Measurements from ENCODE around the gene FAM222B. TPM values are rescaled to one million over a fixed set of nuclear protein-coding genes. Genes with fewer than 3 reads are reported as not detected.

Gene FAM222B
- total RNA-seq, 1 experiment from 2014 or later = 11.9 TPM

DNA sequence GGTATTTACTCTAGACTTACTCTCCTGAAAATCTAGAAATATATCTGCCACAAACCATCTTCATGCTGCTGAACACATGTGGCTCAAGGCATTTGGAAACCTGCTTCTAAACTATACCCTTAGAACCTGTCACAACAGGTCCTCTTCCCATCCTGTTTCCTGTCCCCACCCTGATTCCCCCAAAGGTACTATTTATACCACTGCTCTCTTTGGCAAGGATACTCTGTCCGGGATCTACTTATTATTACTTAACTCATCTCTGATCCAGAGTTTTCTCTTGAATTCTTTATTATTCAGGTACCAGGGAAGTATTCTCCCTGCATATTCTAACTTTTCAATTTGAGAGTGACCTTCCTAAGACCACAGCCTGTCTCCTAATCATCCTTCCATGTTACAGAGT, 65.4 kb downstream of the FAM222B start:
- DNase-seq (ENCODE audit: low read depth) = no peak

DNA sequence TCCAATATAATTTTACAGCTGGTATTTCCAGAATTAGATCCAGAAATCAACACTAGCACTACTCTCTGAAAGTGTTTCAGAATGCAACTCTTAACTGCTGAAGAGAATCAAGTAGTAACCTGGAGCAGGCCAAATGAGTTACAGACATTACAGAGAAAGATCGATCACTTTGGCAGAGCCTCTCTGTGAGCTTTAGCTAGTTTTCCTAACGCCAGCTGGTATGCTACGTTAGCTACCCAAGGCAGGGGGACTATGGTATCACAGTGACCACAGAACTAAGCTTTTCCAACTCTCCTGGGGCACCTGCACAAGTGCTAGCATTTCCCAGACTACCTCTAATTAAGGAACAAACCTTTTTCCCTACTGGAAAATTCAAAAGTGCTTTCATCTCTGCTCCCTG, 68.4 kb downstream of the FAM222B start:
- no peak for DNase-seq (ENCODE audit: low read depth)

DNA sequence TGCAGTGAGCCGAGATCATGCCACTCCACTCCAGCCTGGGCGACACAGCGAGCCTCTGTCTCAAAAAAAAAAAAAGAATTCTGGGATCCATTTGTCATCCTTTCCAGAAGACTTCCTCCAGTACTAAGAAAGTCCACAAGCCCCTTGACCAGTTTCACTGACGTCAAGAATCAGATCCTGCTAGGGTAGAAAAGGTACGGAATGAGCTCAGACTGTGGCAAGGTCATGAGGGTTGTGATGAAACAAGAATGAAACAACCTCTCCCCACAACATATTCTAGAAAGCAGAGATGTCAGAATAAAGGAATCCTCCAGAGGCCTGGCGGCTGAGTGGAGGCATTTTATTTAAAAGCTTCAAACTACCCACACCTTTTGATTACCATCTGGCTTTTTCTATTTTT, 68.9 kb downstream of the FAM222B start:
- DNase-seq (ENCODE audit: low read depth) = no peak

DNA sequence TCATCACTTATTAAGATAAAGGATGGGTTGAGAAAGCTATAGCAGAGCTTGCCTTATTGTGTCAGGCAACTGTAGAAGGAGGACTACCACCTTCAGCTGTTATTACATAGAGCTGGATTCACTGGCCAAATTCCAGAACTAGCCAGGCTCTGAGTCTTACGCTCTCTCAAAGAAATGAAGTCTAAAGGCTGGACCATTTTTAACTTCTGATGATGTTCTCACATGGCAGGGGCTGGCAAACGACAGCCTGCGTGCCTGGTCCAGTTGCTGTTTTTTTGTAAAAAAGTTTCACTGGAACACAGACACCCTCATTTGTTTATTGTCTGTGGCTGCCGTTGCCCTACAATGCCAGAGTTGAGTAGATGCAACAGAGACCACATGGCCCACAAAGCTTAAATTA, 77.6 kb downstream of the FAM222B start:
- no peak for DNase-seq (ENCODE audit: low read depth)

DNA sequence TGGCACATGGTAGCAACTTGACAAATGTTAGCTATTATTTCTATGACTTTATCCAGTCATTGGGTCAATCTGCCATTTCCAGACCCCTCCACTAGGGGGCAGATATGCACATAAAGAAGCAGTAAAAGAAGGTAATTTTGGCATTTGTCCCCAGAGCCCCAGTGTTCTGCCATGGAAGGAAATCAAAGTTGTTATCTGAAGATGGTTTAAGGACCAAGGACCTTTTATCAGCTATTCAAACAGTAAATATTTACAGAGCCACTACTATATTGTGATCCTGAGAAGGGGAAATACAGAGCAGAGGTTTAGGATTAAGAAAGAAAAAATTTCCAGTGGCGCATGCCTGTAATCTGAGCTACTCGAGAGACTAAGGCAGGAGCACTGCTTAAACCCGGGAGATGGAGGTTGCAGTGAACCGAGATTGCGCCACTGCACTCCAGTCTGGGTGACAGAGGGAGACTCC, 78.8 kb downstream of the FAM222B start:
- peak; percentile 66 for DNase-seq (ENCODE audit: low read depth)

DNA sequence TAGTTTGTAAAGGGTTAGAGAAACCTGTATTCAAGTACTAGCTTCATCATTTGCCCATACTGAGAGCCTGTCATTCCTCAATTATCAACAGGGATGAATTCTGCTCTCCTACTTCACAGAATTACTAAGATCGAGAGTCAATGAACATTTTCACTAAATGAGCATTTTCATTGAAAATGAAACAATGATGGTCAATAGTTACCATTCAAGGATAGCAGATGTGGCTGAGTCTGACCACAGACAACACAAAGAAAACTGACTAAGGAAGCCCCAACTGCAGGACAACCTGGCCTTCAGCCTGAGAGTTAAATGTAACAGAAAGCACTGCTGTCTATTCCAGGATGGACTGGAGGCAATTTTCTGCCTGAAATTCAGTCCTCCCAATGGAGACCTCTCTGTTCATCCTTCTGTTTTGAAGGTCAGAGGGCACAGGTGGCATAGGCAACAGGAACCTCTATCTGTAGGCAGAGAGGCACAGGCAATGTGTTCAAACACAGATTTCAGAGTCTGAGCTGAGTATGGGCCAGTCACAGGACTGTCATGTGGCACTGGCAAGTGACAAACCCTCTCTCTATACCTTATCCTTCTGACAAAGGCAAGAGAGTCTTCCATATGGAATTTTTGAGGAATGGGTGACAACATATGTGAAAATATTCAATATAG, 79.3 kb downstream of the FAM222B start:
- DNase-seq (ENCODE audit: low read depth) = no peak

DNA sequence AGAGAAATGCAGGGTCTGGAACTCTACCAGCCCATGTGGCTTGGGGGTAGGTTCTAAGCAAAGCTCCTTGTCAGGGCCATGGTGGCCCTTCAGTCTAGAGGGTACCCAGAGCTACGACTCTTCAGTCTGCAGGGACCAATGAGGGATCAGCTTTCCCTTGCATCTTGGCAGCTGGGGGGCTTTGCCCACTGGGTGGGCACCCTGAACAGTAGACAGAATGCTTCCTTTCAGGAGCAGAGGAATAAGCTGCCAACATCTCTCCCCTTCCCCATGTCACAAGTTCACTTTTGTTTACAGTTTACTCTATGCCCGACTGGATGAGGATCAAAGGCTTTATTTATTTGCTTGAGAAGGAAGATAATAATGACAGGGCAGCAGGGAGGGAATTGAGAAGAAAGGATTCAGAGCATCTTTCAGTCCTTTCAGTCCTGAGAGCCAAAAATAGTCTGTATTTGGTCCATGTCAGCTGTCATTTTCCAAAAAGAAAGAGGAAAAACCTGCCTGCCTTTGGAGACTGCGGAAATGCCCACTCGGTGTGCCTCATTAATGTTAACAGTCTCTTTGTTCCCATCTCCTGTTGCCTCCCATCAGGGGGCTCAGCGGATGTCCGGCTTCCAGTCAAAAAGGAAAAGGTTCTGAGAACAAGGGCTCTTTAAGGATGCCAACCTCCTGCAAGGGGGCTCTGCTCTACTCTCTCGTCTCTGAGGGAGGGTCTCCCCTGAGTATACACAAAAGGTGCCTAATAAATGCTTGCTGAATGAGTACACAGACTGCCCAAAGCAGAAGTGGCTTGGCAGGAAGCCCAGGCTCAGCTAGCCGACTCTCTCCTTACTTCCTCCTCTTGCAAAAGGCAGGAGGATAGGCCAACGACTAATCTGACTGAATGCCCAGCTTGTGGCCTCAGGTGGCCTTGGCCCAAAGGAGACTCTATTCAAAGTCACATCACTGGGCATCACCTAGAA, 81.7 kb downstream of the FAM222B start:
- peak; percentile 61 for DNase-seq (ENCODE audit: low read depth)

DNA sequence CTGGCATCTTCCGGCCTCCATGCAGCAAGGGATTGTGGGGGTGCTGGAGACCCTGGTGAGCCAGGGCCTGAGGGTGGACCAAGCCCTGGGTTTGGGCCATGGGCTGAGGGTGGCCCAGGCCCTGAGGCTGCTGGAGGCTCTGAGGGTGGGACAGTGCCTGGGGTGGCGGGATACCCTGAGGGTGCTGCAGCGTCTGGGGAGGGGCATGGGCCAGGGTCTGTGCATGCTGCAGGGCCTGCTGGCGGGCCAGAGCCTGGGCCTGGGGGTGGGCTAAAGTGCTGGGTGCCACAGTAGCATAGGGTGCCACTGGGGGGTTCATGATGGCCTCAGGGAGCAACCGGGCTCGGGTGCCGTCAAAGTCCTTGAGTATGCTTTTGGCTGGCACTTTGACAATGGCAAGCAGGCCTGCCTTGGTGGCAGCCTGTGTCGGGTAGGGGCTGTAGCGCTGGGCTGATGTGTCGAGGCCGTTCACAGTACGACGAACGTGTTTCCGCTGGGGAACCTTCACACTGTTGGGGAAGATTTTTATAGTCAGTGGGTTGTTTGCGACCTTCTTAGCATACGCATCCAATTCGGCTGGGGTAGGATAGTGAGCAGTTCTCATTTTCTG, 83.2 kb downstream of the FAM222B start:
- DNase-seq (ENCODE audit: low read depth) = no peak

DNA sequence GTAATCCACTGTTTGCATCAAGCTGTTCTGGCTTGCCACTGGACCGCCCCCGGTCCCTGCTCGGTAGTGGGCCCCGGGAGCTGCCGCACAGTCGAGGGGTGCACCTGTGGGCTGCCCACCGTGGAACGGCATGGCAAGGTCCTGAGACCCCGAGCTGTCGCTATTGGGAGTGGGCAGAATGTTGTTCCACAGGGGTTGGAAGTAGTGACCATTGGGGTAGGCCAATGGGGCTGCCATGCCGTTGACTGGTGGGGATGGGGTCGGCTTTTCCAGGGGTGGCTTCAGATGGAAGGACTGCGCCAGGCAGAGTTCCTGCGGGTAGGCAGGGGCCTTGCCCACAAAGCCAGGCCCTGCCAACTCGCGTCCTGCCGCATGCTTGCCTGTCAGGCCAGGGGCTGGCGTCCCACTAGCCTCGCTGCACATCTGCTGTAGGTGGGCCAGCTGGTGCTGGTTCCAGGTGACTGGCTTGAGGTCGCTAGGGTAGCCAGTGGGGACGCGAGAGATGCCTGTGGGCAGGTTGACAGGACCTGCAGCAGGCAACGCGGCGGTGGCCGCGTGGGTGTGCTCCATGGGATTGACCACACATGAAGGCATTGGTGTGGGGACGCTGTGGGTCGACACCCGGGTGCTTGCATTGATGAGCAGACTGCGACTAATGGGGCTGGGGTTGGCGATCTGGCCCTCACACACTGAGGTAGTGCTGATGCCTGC, 84.0 kb downstream of the FAM222B start:
- no peak for DNase-seq (ENCODE audit: low read depth)

DNA sequence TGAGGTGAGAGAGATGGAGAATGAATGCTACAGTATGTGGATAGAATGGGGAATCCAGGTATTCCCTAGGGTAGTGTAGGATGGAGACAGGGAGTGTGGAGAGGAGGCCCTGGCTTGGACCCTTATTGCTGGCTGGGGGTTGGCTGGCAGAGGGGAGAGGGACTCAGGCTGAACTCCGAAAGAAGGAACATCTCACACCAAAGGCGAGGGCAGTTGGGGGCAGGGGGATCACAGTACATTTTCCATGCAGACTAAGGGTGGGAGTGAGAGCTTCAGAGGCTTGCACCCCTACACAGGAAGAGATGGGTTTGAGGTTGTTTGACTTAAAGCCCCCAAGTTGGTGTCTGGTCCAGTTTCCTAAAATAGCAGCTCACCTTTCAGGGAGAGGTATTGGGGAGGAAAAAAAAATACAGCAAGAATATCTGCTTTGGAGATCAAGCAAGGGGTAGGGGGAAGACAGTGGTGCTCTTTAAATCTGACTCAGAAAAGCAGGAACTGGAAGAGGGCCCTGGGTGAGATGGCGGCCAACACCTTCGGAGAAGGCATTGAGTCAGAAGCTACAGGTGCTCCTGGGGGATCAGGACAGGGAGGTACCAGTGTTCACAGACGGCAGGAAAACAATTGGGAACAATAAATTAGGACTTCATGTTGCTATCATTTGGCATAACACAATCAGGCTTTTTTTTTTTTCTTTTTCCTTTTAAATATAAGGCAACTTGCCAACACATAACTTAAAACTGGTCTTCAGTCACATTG, 86.4 kb downstream of the FAM222B start:
- DNase-seq (ENCODE audit: low read depth) = no peak

DNA sequence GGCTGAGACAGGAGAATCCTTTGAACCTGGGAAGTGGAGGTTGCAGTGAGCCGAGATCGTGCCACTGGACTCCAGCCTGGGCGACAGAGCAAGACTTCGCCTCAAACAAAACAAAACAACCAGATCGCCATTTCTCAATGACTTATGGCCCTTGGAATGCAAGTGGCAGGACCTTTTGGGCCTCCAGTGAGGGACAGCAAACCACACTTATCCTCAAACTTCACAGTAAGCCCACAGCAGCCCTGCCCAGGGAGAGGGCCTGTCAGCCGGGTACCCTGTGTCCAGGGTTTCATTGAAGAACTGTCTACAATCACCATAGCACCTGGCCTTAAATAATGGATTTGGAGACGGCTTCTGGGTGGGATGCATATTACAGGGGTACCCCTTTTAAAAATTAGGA, 87.1 kb downstream of the FAM222B start:
- no peak for DNase-seq (ENCODE audit: low read depth)

DNA sequence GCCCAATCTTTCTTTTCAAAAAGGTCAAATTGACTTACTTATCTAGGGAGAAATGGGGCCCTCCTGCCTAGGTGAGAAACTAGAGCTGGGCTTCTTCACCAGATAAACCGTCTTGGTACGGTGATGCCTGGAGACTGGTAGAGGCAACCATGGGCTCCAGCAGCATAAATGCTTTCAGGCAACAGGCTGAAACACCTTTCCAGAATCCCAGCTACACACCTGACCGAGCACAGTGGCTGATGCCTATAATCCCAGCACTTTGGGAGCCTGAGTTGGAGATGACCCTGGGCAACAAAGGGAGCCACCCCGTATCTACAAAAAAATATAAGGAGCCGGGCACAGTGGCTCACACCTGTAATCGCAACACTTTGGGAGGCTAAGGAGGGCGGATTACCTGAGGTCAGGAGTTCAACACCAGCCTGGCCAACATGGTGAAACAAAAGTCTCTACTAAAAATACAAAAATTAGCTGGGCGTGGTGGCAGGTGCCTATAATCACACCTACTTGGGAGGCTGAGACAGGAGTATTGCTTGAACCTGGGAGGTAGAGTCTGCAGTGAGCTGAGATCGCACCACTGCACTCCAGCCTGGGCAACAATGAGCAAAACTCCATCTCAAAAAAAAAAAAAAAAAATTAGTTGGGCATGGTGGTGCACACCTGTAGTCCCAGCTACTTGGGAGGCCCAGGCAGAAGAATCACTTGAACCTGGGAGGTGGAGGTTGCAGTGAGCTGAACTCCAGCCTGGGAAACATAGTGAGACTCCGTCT, 90.8 kb downstream of the FAM222B start:
- no peak for DNase-seq (ENCODE audit: low read depth)

DNA sequence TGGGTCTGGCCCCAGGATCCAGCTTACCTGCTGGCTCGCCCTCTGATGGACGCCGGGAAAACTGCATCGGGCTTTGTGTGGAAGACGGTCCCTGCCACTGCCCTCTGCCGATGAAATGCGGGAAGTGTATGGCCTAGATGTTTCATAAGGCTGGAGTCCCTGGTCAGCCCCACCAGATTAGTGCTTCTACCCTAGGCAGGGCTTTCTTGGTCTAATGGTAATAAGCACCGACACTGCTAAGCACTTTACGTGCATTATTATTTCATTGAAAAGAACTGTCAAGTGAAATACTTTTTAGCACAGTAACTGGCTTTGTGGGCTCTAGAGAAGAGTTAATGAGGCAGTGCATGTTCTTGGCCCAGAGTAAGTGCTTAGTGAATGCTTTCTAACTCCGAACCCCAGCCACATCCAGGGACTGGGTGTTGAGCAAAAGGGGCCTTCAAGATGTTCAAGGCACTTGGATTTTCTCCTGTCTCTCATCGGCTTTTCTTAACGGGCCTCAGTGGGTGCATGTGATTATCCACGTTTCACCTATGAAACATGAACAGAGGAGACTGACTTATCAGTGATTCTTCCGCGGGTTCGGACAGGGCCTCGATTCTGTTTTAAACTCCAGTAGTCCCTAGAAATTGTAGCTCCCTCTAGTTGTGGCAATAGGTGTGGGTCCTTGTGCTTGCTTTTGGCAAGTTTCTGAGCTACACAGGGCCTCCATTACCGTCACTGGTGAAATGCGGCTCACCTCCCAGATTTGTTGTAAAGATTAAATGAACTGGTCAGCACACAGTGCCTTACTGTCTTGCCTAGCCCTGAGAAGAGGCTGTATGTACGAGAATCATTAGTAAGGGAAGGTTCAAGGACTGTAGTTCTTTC, 92.2 kb downstream of the FAM222B start:
- peak; percentile 83 for DNase-seq (ENCODE audit: low read depth)

DNA sequence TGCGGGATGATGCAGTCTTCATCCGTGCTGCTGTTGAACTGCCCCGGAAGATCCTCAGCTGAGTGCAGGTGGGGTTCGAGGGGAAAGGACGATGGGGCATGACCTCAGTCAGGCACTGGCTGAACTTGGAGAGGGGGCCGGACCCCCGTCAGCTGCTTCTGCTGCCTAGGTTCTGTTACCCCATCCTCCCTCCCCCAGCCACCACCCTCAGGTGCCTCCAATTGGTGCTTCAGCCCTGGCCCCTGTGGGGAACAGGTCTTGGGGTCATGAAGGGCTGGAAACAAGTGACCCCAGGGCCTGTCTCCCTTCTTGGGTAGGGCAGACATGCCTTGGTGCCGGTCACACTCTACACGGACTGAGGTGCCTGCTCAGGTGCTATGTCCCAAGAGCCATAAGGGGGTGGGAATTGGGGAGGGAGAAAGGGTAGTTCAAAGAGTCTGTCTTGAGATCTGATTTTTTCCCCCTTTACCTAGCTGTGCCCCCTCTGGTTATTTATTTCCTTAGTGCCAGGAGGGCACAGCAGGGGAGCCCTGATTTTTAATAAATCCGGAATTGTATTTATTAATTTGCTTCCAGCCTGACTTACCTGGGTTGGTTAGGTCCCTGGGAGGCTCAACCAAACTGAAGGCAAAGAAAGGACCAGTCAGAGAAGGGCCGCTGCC, 92.9 kb downstream of the FAM222B start:
- no peak for DNase-seq (ENCODE audit: low read depth)

DNA sequence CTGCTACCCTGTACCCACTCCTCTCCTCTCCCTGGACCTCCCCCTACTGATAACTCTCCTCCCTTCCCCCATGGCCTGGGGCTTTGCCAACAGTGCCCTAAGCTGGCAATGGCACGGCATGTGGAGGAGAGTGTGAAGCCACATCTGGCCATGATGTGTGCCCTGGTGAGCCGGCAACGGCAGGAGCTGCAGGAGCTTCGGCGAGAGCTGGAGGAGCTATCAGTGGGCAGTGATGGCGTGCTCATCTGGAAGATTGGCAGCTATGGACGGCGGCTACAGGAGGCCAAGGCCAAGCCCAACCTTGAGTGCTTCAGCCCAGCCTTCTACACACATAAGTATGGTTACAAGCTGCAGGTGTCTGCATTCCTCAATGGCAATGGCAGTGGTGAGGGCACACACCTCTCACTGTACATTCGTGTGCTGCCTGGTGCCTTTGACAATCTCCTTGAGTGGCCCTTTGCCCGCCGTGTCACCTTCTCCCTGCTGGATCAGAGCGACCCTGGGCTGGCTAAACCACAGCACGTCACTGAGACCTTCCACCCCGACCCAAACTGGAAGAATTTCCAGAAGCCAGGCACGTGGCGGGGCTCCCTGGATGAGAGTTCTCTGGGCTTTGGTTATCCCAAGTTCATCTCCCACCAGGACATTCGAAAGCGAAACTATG, 93.6 kb downstream of the FAM222B start:
- no peak for DNase-seq (ENCODE audit: low read depth)

DNA sequence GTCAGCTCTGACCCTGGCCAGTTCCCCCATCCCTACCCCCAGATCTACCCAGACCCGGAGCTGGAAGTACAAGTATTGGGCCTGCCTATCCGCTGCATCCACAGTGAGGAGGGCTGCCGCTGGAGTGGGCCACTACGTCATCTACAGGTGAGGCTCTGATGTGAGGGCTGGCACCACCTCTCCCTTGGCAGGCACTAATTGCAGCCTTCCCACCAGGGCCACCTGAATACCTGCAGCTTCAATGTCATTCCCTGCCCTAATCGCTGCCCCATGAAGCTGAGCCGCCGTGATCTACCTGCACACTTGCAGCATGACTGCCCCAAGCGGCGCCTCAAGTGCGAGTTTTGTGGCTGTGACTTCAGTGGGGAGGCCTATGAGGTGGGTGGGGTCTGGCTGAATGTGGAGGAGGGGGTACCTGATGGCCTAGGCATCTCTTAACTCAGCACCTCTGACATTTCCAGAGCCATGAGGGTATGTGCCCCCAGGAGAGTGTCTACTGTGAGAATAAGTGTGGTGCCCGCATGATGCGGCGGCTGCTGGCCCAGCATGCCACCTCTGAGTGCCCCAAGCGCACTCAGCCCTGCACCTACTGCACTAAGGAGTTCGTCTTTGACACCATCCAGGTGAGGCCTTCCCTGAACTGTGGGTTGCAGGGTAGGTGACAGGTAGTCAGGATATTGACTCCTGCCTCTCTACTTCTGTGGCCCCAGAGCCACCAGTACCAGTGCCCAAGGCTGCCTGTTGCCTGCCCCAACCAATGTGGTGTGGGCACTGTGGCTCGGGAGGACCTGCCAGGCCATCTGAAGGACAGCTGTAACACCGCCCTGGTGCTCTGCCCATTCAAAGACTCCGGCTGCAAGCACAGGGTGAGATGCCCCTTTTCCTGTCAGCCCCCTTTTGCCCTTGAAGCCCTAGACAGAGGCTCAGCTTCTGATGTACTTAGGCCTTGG, 94.5 kb downstream of the FAM222B start:
- no peak for DNase-seq (ENCODE audit: low read depth)

Data from HT1080 (cell line).